Lower leg skin (tissue), 4 donors: ENCODE results near the gene SASH1. TPM values are rescaled to one million over a fixed set of nuclear protein-coding genes. Genes with fewer than 3 reads are reported as not detected.

Experiments used
- DNase-seq, 2 donors: peaks; one replicate each; pipeline ENCODE4 v3.0.0-alpha.2; 2019; ENCODE audit warnings: low spot score in 2 of 2
- H3K4me3 ChIP-seq: fragments of 200-600 bp; sonication (generic); 2 replicates; pipeline ENCODE4 v1.5.1; 2017; ENCODE audit warnings: mild to moderate bottlenecking, low read depth; ENCODE audit not compliant: poor library complexity, severe bottlenecking
- POLR2A ChIP-seq, 2 donors: fragments of 450-650 bp; IDR thresholded peaks; one replicate each; pipeline ENCODE4 v1.6.1; 2016 to 2017; ENCODE audit warnings: antibody characterized with exemption in 2 of 2, mild to moderate bottlenecking in 1 of 2, moderate library complexity in 1 of 2
- WGBS, 2 donors: methylation state at CpG; one replicate each; pipeline ENCODE4 v1.1.5; 2018; 5-methylcytosine and 5-hydroxymethylcytosine counted together
- intact Hi-C: fragments of 100-400 bp; cut with DNase I; formaldehyde crosslinking; loops from one replicate; pipeline ENCODE4 v1.15.0; 2023; ENCODE audit warnings: low total_unique reads
- total RNA-seq, 4 donors: library from RNA; depleted of rRNA; stranded (reverse); fragments of >200 nt; gene quantifications; one replicate each; pipeline ENCODE4 v1.1.0, GENCODE V29; 2016
- TF ChIP-seq, protein P1 (sequence below), 3 donors: fragments of 450-650 bp; IDR thresholded peaks; one replicate each; pipeline ENCODE4 v1.5.1; 2016; ENCODE audit warnings: antibody characterized with exemption in 3 of 3, mild to moderate bottlenecking in 3 of 3, moderate library complexity in 2 of 3

SASH1 gene
- total RNA-seq, 4 donors from 2014 or later, result 74.9 to 106 (median 91.5) TPM

DNA sequence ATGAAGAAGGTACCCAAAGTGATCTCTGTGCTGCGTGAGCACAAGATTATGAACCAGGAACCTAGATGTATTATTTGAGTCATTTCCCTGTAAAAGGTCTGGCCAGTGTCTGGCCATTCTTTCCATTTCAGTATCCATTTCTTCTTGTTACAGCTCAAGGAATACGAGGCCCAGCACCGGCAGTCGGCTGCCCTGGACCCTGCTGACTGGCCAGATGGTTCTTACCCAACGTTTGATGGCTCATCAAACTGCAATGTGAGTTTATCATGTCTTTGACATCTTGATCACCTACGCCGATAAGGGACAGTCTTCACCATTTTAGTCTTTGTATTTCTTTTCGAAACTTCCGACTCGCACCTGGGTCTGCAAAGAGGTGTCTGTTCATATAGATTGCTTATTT is 144.8 kb downstream of the SASH1 start:
- 88 to 96% methylated on average over 10 of the region's 10 CpGs for WGBS, 2 donors
- no peak overlapping the region for H3K4me3 ChIP-seq
- no peak for DNase-seq
- TF ChIP-seq POLR2A (IDR thresholded peaks at IDR 0.05), result no peak
- TF ChIP-seq, protein P1, sequence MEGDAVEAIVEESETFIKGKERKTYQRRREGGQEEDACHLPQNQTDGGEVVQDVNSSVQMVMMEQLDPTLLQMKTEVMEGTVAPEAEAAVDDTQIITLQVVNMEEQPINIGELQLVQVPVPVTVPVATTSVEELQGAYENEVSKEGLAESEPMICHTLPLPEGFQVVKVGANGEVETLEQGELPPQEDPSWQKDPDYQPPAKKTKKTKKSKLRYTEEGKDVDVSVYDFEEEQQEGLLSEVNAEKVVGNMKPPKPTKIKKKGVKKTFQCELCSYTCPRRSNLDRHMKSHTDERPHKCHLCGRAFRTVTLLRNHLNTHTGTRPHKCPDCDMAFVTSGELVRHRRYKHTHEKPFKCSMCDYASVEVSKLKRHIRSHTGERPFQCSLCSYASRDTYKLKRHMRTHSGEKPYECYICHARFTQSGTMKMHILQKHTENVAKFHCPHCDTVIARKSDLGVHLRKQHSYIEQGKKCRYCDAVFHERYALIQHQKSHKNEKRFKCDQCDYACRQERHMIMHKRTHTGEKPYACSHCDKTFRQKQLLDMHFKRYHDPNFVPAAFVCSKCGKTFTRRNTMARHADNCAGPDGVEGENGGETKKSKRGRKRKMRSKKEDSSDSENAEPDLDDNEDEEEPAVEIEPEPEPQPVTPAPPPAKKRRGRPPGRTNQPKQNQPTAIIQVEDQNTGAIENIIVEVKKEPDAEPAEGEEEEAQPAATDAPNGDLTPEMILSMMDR (IDR thresholded peaks at IDR 0.05), result no peak
- intact Hi-C loops, result no loop called here

DNA sequence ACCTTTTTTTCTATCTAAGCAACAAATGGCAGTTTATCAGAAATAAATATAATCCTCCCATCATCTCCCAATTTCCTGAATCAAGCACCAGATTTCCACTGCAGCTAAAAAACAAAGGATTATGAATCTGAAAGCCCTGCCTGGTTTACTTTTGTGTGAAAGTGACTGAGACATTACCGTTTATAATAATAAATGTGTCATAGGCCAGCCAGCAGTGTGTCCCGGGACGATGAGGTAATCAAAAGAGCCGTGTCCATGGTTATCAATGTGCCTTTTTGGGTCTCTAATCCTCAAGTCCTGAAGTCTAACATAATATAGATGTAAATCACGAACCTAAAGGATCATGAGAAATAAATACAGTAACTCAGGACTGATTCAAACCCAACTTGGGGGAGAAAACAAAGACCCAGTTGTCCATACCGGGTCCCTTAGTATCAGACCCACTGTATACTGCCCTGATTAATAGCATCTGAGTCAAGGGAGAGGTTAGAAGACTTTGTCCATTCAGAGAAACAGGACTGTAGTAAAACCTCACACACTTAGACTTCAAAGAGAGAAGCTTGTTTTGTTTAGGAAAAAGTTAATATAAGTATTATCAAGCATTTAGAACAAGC is 149.1 kb downstream of the SASH1 start:
- WGBS, 2 donors, result 66 to 73% methylated on average over 6 of the region's 6 CpGs
- TF ChIP-seq, protein P1 (IDR thresholded peaks at IDR 0.05), result no peak
- no peak for TF ChIP-seq POLR2A (IDR thresholded peaks at IDR 0.05)
- no peak overlapping the region for H3K4me3 ChIP-seq
- no peak for DNase-seq
- intact Hi-C loops, result no loop called here

DNA sequence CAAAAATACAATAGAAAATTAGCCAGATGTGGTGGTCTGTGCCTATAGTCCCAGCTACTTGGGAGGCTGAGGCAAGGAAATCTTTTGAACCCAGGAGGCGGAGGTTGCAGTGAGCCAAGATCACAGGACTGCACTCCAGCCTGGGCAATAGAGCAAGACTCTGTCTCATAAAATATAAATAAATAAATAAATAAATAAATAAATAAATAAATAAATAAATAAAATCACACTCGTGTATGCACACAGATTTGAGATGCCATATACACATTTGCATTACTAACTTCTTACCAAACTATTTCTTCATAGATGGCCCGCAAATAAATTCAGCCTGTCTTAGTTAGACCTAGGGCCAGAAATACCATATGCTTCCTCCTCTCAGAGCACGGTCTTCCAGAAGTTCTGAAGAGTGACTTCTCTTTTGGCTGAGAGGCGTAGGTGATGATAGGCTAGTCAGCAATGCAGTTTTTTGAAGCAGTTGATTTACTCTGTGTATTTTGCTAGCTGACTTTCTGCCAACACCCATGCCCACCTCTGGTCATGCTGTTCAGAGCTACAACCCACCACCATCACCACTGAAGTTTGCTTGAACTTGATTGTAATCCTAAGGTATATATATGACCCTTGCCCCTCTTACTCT is 150.1 kb downstream of the SASH1 start:
- TF ChIP-seq, protein P1 (IDR thresholded peaks at IDR 0.05), result no peak
- TF ChIP-seq POLR2A (IDR thresholded peaks at IDR 0.05), result no peak
- 59 to 74% methylated on average over 5 of the region's 5 CpGs for WGBS, 2 donors
- no peak overlapping the region for H3K4me3 ChIP-seq
- DNase-seq, result peak in 1 of 2 donors; percentile 66
- intact Hi-C loops, result no loop called here

DNA sequence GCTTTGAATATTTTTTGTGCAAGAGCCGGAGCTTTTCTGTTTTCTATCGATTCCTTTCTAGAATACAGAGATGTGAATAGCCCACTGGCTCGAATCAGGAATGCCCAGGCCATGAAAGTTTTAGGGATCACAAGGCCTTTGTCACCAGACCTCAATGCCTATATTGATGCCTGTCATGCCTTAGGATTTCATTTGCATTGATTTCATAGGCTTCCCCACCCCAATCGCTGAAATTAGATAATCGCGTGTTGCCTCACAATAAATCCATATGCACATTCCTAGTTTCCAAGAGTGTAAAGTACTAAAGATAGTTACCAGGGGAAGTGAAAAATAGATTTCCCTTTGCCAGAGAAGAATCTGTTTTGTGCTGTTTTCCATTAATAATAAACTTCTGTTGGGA is 150.8 kb downstream of the SASH1 start:
- intact Hi-C loops, result no loop called here
- no peak overlapping the region for H3K4me3 ChIP-seq
- 62 to 68% methylated on average over 6 of the region's 6 CpGs for WGBS, 2 donors
- TF ChIP-seq, protein P1 (IDR thresholded peaks at IDR 0.05), result no peak
- TF ChIP-seq POLR2A (IDR thresholded peaks at IDR 0.05), result no peak
- DNase-seq, result no peak

DNA sequence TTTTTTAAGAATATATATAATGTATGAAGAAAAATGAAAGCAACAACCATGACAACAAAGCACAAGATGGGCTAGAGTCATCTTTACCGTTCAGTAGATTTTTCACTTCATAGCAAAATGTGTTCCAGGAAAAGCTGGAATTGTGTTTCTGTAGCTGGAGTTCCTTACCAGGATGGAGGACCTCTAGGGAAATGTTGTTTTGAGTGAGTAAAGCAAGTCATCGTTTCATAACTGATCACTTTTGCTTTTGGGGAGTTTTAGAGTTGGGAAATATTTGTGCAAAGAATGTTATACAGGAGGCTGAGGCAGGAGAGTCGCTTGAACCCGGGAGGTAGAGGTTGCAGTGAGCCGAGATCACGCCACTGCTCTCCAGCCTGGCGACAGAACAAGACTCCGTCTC is 151.6 kb downstream of the SASH1 start:
- WGBS, 2 donors, result 64 to 73% methylated on average over 8 of the region's 8 CpGs

More for the DNA sequence above, 151.6 kb downstream of the SASH1 start:
- no peak overlapping the region for H3K4me3 ChIP-seq
- no peak for DNase-seq
- intact Hi-C loops, result no loop called here
- TF ChIP-seq, protein P1 (IDR thresholded peaks at IDR 0.05), result no peak
- TF ChIP-seq POLR2A (IDR thresholded peaks at IDR 0.05), result no peak
